CD4-positive, alpha-beta memory T cell (primary cell): Measurements from ENCODE around the gene ZDHHC1. TPM values are rescaled to one million over a fixed set of nuclear protein-coding genes. Genes with fewer than 3 reads are reported as not detected.

Experiments used
- CTCF ChIA-PET: fragments of 350-600 bp; sonication (Branson Sonifier 250); formaldehyde crosslinking; loops from one replicate; lab custom pipeline; 2021; ENCODE audit warnings: inconsistent platforms; ENCODE audit not compliant: partially characterized antibody; lab: Charles Lee
- POLR2A ChIA-PET: fragments of 350-600 bp; sonication (Branson Sonifier 250); formaldehyde crosslinking; loops from one replicate; lab custom pipeline; 2021; ENCODE audit not compliant: partially characterized antibody; lab: Charles Lee
- DNase-seq, 5 donors: peaks; one replicate each; pipeline versions ENCODE4 v3.0.0 to v3.0.0-alpha.2; 2020 to 2022; ENCODE audit warnings: mixed read lengths in 1 of 5
- H3K27ac ChIP-seq: one replicate; pipeline ENCODE4 v1.7.0; 2013; ENCODE audit warnings: low read depth, low read length
- H3K27me3 ChIP-seq: 2 replicates; pipeline ENCODE4 v1.7.0; 2013; ENCODE audit warnings: mild to moderate bottlenecking, low read length, moderate library complexity; ENCODE audit not compliant: insufficient read depth
- H3K36me3 ChIP-seq: 2 replicates; pipeline ENCODE4 v1.7.0; 2013; ENCODE audit warnings: mild to moderate bottlenecking, low read length, moderate library complexity; ENCODE audit not compliant: insufficient read depth
- H3K4me1 ChIP-seq: 2 replicates; pipeline ENCODE4 v1.7.0; 2013; ENCODE audit warnings: mild to moderate bottlenecking, low read length, moderate library complexity; ENCODE audit not compliant: insufficient read depth
- H3K4me3 ChIP-seq, 2 donors: one replicate each; pipeline ENCODE4 v1.7.0; 2013; ENCODE audit warnings: low read length in 2 of 2, mild to moderate bottlenecking in 1 of 2
- H3K9me3 ChIP-seq, 2 donors: one replicate each; pipeline ENCODE4 v1.7.0; 2013; ENCODE audit warnings: low read length in 2 of 2, control low read depth in 1 of 2; ENCODE audit not compliant: control insufficient read depth in 1 of 2
- H3K27ac Mint-ChIP-seq, 7 donors: one replicate each; pipeline ENCODE4 v1.8.0; 2020 to 2021; ENCODE audit warnings: mixed read lengths in 7 of 7, mild to moderate bottlenecking in 6 of 7, inconsistent platforms in 3 of 7, moderate library complexity in 3 of 7
- H3K27me3 Mint-ChIP-seq, 2 donors: one replicate each; pipeline ENCODE4 v1.8.0; 2020 to 2021; ENCODE audit warnings: mixed read lengths in 2 of 2
- H3K36me3 Mint-ChIP-seq, 2 donors: one replicate each; pipeline ENCODE4 v1.8.0; 2020 to 2021; ENCODE audit warnings: mixed read lengths in 2 of 2, inconsistent platforms in 1 of 2, mild to moderate bottlenecking in 1 of 2
- H3K4me1 Mint-ChIP-seq, 4 donors: one replicate each; pipeline ENCODE4 v1.8.0; 2020 to 2021; ENCODE audit warnings: mixed read lengths in 4 of 4, mild to moderate bottlenecking in 1 of 4
- H3K4me3 Mint-ChIP-seq, 8 donors: one replicate each; pipeline ENCODE4 v1.8.0; 2020 to 2021; ENCODE audit warnings: mixed read lengths in 8 of 8, mild to moderate bottlenecking in 7 of 8, moderate library complexity in 6 of 8, inconsistent platforms in 3 of 8
- H3K9me3 Mint-ChIP-seq, 8 donors: one replicate each; pipeline ENCODE4 v1.8.0; 2020 to 2021; ENCODE audit warnings: mixed read lengths in 8 of 8, mild to moderate bottlenecking in 5 of 8, inconsistent platforms in 3 of 8, moderate library complexity in 1 of 8
- intact Hi-C: fragments of 100-400 bp; cut with micrococcal nuclease; formaldehyde crosslinking; loops from one replicate; pipeline ENCODE4 v1.15.1; 2023
- polyA plus RNA-seq, 2 donors: library from polyadenylated mRNA; unstranded; fragments of 300-500 nt; fragmentation: Illumina TruSeq; gene quantifications; one replicate each; pipeline ENCODE4 v1.2.3, GENCODE V29; 2021
- total RNA-seq, 2 experiments: library from RNA; stranded (reverse); gene quantifications; one replicate each; pipeline ENCODE4 v1.2.3, GENCODE V29; 2021

The ZDHHC1 gene
- total and polyA plus RNA-seq, 4 experiments from 2014 or later = not detected

DNA sequence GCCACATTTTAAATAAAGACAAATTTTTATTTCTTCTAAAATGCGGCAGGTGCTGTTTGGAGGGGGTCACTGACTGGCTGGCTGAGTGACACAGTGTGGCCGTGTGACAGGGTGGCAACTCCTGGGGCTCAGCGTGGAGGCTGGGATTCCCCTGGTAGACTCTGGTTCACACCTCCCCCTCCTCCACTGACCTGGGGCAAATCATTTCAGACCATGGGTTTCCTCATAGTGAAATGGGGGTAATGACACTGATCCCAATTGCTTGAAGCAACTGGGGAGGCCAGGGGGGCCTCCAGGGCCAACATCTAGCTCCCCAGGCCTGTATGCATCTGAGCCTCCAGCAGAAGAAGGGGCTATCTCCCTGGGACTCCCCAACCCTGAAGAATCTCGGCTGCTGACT lies 21.2 kb upstream of the ZDHHC1 start:
- Mint-ChIP-seq H3K4me1 (peaks cover 0 to 3% (median under 1%) of the 10 kb centered on the region in 4 donors), H3K27ac (peak overlapping the region in 1 of 7 donors; percentile 29), H3K27me3 (peaks cover under 1 to 1% of the 10 kb centered on the region in 2 donors), H3K4me3 (no peak overlapping the region), H3K36me3 (peaks cover 16 to 44% of the 10 kb centered on the region in 2 donors), H3K9me3 (peaks cover 0 to 1% (median 0%) of the 10 kb centered on the region in 8 donors)
- no peaks in the 10 kb centered on the region for H3K4me1 ChIP-seq
- no peaks in the 10 kb centered on the region for H3K27me3 ChIP-seq
- H3K36me3 ChIP-seq = peaks cover 12% of the 10 kb centered on the region
- no peaks in the 10 kb centered on the region for H3K9me3 ChIP-seq
- intact Hi-C loops = no loop called here
- no peak overlapping the region for H3K27ac ChIP-seq
- no peak overlapping the region for H3K4me3 ChIP-seq
- no peak for DNase-seq
- ChIA-PET POLR2A (no interaction called here), CTCF (no interaction called here)

- Mint-ChIP-seq H3K27ac (peak overlapping the region in 2 of 7 donors; percentile 64 to 92), H3K4me3 (no peak overlapping the region)
- peaks cover under 1% of the 10 kb centered on the region for H3K4me1 ChIP-seq
Measured at GRCh38 chr16:67436640-67437193, 20.4 kb upstream of the ZDHHC1 start.

GRCh38 chr16:67435758-67436164 lies 19.5 kb upstream of the ZDHHC1 start:
- Mint-ChIP-seq H3K4me1 (peaks cover 0 to 6% (median 3%) of the 10 kb centered on the region in 4 donors), H3K4me3 (no peak overlapping the region), H3K27me3 (peaks cover 4 to 5% of the 10 kb centered on the region in 2 donors), H3K9me3 (no peaks in the 10 kb centered on the region), H3K36me3 (peaks cover 16 to 35% of the 10 kb centered on the region in 2 donors), H3K27ac (no peak overlapping the region)
- H3K27me3 ChIP-seq = peaks cover 6% of the 10 kb centered on the region
- H3K4me1 ChIP-seq = peaks cover 4% of the 10 kb centered on the region
- H3K4me3 ChIP-seq = no peak overlapping the region
- H3K27ac ChIP-seq = no peak overlapping the region
- no peak for DNase-seq
- intact Hi-C loops = no loop called here
- CTCF ChIA-PET = interaction anchor here (1.1 kb wide), 1 partner anchor 8 kb away, joined by 4 read pairs; no protein-coding TSS in a partner anchor
- H3K9me3 ChIP-seq = no peaks in the 10 kb centered on the region
- H3K36me3 ChIP-seq = peaks cover 5% of the 10 kb centered on the region
- POLR2A ChIA-PET = no interaction called here

More at GRCh38 chr16:67436640-67437193, 20.4 kb upstream of the ZDHHC1 start:
- no peak for DNase-seq
- peaks cover 2% of the 10 kb centered on the region for H3K27me3 ChIP-seq
- H3K4me3 ChIP-seq = no peak overlapping the region
- intact Hi-C loops = no loop called here
- POLR2A ChIA-PET = no interaction called here
- peaks cover 6% of the 10 kb centered on the region for H3K36me3 ChIP-seq
- no peaks in the 10 kb centered on the region for H3K9me3 ChIP-seq
- Mint-ChIP-seq H3K4me1 (peaks cover 0 to 5% (median 2%) of the 10 kb centered on the region in 4 donors), H3K27me3 (peaks cover 3 to 4% of the 10 kb centered on the region in 2 donors), H3K36me3 (peaks cover 16 to 39% of the 10 kb centered on the region in 2 donors), H3K9me3 (no peaks in the 10 kb centered on the region)
- CTCF ChIA-PET = interaction anchor here (1.1 kb wide), 1 partner anchor 9 kb away, joined by 4 read pairs; no protein-coding TSS in a partner anchor
- no peak overlapping the region for H3K27ac ChIP-seq

DNA sequence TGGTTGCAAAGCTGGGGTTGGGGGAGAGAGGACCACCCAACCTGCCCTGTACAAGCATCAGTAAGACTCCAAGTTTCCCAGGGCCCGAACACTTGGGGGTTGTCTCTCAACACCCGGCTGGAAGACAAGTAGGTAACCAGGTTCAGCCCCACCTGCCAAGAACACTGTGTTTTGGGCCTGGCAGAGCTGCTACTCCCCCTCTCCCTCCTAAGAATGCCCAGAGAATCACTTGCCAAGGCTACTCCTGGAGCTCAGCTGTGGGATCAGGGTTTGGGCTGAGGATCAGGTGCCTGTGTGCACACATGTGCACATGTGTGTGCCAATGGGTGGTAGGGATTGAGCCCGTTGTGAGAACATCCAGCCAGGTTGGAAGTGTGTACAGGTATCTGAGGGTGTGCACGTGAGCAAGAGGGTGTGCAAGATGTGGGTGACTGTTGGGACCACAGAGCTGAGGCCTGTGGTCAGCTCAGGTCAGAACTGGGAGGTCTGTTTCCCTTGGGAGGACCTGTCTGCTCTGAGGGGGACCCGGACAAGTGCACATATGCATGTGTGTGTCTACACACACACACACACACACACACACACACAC lies 16.9 kb upstream of the ZDHHC1 start:
- H3K4me3 Mint-ChIP-seq = peak overlapping the region in 2 of 8 donors; percentile 50 to 61
- Histone ChIP-seq H3K9me3 (no peaks in the 10 kb centered on the region), H3K27me3 (peaks cover 17% of the 10 kb centered on the region), H3K4me1 (peaks cover 4% of the 10 kb centered on the region), H3K27ac (no peak overlapping the region), H3K4me3 (no peak overlapping the region), H3K36me3 (peaks cover 1% of the 10 kb centered on the region)
- peaks cover 0 to 10% (median 7%) of the 10 kb centered on the region in 4 donors for H3K4me1 Mint-ChIP-seq
- ChIA-PET POLR2A (no interaction called here), CTCF (no interaction called here)
- H3K27me3 Mint-ChIP-seq = peaks cover 20 to 21% of the 10 kb centered on the region in 2 donors
- DNase-seq = no peak
- peaks cover 0 to 2% (median 0%) of the 10 kb centered on the region in 8 donors for H3K9me3 Mint-ChIP-seq
- H3K36me3 Mint-ChIP-seq = peaks cover 8 to 15% of the 10 kb centered on the region in 2 donors
- intact Hi-C loops = no loop called here
- H3K27ac Mint-ChIP-seq = peak overlapping the region in 2 of 7 donors; percentile 38 to 68

- ChIA-PET POLR2A (no interaction called here), CTCF (interaction anchor here (1.5 kb wide), 1 partner anchor 11 kb away, joined by 3 read pairs; no protein-coding TSS in a partner anchor)
- H3K9me3 Mint-ChIP-seq = peaks cover 0 to 2% (median 0%) of the 10 kb centered on the region in 8 donors
- DNase-seq = no peak
- intact Hi-C loops = no loop called here
- H3K27ac Mint-ChIP-seq = no peak overlapping the region
- Histone ChIP-seq H3K36me3 (no peaks in the 10 kb centered on the region), H3K27me3 (peaks cover 17% of the 10 kb centered on the region), H3K4me1 (peaks cover 4% of the 10 kb centered on the region), H3K27ac (no peak overlapping the region), H3K4me3 (no peak overlapping the region), H3K9me3 (no peaks in the 10 kb centered on the region)
- peak overlapping the region in 6 of 8 donors; percentile 13 to 74 (median 58) for H3K4me3 Mint-ChIP-seq
- peaks cover 24 to 28% of the 10 kb centered on the region in 2 donors for H3K27me3 Mint-ChIP-seq
- peaks cover under 1 to 8% of the 10 kb centered on the region in 2 donors for H3K36me3 Mint-ChIP-seq
- H3K4me1 Mint-ChIP-seq = peaks cover 0 to 10% (median 7%) of the 10 kb centered on the region in 4 donors
Measured at GRCh38 chr16:67432506-67432890, 16.2 kb upstream of the ZDHHC1 start.

DNA sequence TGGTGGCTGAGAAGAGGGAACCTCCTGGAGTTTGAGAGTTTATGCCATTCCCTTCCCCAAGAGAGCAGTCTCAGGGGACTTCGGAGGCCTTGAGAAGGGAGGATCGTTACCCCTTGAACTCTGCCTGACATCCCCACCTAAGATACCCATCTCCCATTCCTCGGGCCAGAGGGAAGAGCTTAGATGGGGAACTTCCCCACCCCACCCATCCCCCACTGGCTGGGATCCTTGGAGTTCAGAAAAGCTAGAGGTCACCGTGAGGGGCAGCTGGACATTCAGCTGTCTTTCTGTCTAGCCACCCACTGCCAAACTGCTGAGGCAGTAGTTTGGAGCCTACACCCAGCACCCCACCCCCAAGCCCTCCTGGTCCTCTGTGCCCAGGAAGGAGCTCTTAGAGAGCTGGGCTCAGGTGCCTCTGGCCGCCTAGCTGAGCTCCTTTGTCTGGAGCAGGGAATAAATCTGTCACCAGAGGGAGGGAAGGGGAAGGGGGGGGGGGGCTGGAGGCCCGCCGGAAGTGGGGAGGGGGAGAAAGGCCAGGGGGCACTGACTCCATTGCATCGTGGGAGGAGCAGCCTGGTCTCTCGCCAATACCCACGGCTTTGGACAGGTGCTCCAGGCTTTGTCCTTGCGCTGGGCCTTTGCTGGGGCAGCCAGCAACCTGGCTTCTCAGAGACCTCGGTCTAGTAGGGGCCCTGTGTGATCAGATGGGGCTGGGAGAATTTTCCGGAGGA lies 15.7 kb upstream of the ZDHHC1 start:
- intact Hi-C loops = no loop called here
- Mint-ChIP-seq H3K27me3 (peaks cover 25 to 31% of the 10 kb centered on the region in 2 donors), H3K9me3 (peaks cover 0 to 2% (median 0%) of the 10 kb centered on the region in 8 donors), H3K4me1 (peaks cover 0 to 10% (median 7%) of the 10 kb centered on the region in 4 donors), H3K36me3 (peaks cover 0 to 4% of the 10 kb centered on the region in 2 donors), H3K27ac (no peak overlapping the region), H3K4me3 (peak overlapping the region; percentile 49 to 80 (median 72))
- H3K4me3 ChIP-seq = no peak overlapping the region
- H3K9me3 ChIP-seq = no peaks in the 10 kb centered on the region
- H3K4me1 ChIP-seq = peaks cover 4% of the 10 kb centered on the region
- no peaks in the 10 kb centered on the region for H3K36me3 ChIP-seq
- peaks cover 18% of the 10 kb centered on the region for H3K27me3 ChIP-seq
- DNase-seq = no peak
- ChIA-PET CTCF (interaction anchor here (1.5 kb wide), 1 partner anchor 10 kb away, joined by 3 read pairs; no protein-coding TSS in a partner anchor), POLR2A (no interaction called here)
- no peak overlapping the region for H3K27ac ChIP-seq
